Neural crest cell (in vitro differentiated cells): ENCODE results near the gene ZNF324. TPM values are rescaled to one million over a fixed set of nuclear protein-coding genes. Genes with fewer than 3 reads are reported as not detected.
A peak's percentile ranks its signal among the peaks of the same experiment; 100 is the strongest.

Source experiments
- DNase-seq: peaks from one replicate; pipeline ENCODE4 v3.0.0; 2021; ENCODE audit warnings: low read depth, mixed read lengths, low spot score
- H3K27ac Mint-ChIP-seq: one replicate; pipeline ENCODE4 v1.8.0; 2021; ENCODE audit warnings: mild to moderate bottlenecking, mixed read lengths; ENCODE audit not compliant: unreplicated experiment
- H3K27me3 Mint-ChIP-seq: 2 replicates; pipeline ENCODE4 v1.8.0; 2021; ENCODE audit warnings: low read depth, mild to moderate bottlenecking, mixed read lengths
- H3K36me3 Mint-ChIP-seq: 2 replicates; pipeline ENCODE4 v1.8.0; 2021; ENCODE audit warnings: low read depth, mild to moderate bottlenecking, mixed read lengths
- H3K4me1 Mint-ChIP-seq: 2 replicates; pipeline ENCODE4 v1.8.0; 2021; ENCODE audit warnings: mixed read lengths
- H3K4me3 Mint-ChIP-seq: one replicate; pipeline ENCODE4 v1.8.0; 2021; ENCODE audit warnings: mild to moderate bottlenecking, mixed read lengths
- H3K9me3 Mint-ChIP-seq: 2 replicates; pipeline ENCODE4 v1.8.0; 2021; ENCODE audit warnings: mixed read lengths
- CTCF ChIP-seq: fragments of 200-600 bp; sonication (generic); conservative IDR thresholded peaks from 2 replicates; pipeline ENCODE4 v1.5.0; 2021; ENCODE audit warnings: antibody characterized with exemption, mild to moderate bottlenecking
- total RNA-seq: library from RNA; stranded (reverse); gene quantifications from 2 replicates; pipeline ENCODE4 v1.2.1, GENCODE V29; 2021

ZNF324 gene
- total RNA-seq, 1 donor from 2014 or later, result 18.8 TPM

GRCh38 chr19:58510084-58510862 lies 43.4 kb downstream of the ZNF324 start:
- peaks cover 9% of the 10 kb centered on the region for H3K9me3 Mint-ChIP-seq
- no peaks in the 10 kb centered on the region for H3K27me3 Mint-ChIP-seq
- peak overlapping the region; percentile 31 for H3K4me3 Mint-ChIP-seq
- no peak for DNase-seq
- H3K4me1 Mint-ChIP-seq, result peaks cover 16% of the 10 kb centered on the region
- no peak overlapping the region for H3K27ac Mint-ChIP-seq
- H3K36me3 Mint-ChIP-seq, result peaks cover 12% of the 10 kb centered on the region
- no peak for TF ChIP-seq CTCF

DNA sequence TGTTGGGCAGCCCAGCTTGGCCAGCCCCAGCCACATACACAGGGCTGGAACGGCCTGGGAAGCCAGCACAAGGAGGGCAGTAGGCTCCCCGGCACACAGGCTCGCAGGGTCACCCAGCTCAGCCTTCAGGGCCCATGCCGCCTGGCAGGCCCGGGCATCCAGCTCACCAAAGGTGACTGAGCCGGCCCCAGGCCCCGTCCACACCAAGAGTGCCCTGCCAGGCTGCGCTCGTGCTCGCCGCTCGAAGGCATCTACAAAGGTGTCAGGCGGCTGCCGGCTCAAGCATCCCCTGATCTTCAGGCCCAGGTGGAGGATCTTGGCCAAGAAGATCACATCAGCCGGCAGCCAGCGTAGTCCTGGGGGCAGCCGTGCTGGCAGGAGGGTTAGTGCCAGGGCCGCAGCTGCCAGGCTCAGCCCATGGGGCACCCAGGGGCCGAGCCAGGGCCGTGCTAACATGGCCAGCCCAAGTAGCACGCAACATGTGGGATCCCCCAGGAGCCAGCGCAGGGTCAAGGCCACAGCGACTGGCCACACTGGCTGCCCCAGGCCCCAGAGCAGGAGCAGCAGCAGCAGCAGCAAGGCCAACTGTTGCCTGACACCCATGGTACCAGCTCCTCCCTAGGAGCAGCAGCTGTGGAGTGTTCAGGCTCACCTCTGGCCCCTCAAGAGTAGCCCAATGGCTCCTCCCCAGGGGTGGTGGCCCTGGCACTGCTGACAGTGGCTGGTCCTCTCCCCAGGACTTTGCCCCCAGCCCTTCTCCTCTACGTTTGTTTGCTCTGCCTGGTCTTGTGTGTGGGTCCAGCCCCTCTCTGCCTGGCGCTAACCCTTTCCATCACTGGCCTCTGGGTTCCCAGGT lies 44.7 kb downstream of the ZNF324 start, which contains the start of gene SLC27A5:
Gene SLC27A5, minus strand, starts transcription at position 640 of the 856 bp plus-strand sequence. Its CDS starts 37 bp downstream, at position 603.
- no peak within 1 kb of the TSS for H3K27ac Mint-ChIP-seq

DNA sequence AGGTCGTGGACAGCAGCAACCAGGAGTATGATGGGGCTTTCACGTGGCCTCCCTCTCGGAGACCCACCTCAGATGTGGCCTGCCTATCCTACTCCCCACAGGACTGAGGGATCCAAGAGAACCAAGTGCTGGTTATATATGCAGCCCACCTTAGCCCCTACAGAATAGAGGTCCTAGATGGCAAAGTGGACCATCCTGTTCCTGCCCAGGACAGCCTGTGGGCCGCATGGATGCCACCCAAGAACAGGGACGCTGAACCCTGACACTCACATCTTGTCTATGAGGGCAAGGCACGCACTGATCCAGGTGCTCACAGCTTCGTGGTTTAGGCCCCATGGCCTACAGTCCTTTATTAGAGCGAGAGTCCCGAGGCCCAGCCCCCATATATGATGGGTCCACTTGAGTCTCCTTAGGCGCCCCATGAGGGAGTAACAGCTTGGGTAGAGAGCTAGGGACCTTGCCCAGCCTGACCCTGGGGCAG lies 46.4 kb downstream of the ZNF324 start:
- TF ChIP-seq CTCF, result no peak
- no peak for DNase-seq
- peaks cover 26% of the 10 kb centered on the region for H3K4me1 Mint-ChIP-seq
- H3K36me3 Mint-ChIP-seq, result peaks cover 7% of the 10 kb centered on the region
- H3K4me3 Mint-ChIP-seq, result peak overlapping the region; percentile 41
- no peak overlapping the region for H3K27ac Mint-ChIP-seq
- H3K9me3 Mint-ChIP-seq, result no peaks in the 10 kb centered on the region
- H3K27me3 Mint-ChIP-seq, result no peaks in the 10 kb centered on the region

More for the DNA sequence above, 44.7 kb downstream of the ZNF324 start, which contains the start of gene SLC27A5:
- no peak for DNase-seq
- Mint-ChIP-seq H3K4me1 (peaks cover 22% of the 10 kb centered on the region), H3K4me3 (peak within 1 kb of the TSS; percentile 41), H3K36me3 (peaks cover 17% of the 10 kb centered on the region), H3K27me3 (no peaks in the 10 kb centered on the region), H3K9me3 (peaks cover 9% of the 10 kb centered on the region)
- TF ChIP-seq CTCF, result no peak

DNA sequence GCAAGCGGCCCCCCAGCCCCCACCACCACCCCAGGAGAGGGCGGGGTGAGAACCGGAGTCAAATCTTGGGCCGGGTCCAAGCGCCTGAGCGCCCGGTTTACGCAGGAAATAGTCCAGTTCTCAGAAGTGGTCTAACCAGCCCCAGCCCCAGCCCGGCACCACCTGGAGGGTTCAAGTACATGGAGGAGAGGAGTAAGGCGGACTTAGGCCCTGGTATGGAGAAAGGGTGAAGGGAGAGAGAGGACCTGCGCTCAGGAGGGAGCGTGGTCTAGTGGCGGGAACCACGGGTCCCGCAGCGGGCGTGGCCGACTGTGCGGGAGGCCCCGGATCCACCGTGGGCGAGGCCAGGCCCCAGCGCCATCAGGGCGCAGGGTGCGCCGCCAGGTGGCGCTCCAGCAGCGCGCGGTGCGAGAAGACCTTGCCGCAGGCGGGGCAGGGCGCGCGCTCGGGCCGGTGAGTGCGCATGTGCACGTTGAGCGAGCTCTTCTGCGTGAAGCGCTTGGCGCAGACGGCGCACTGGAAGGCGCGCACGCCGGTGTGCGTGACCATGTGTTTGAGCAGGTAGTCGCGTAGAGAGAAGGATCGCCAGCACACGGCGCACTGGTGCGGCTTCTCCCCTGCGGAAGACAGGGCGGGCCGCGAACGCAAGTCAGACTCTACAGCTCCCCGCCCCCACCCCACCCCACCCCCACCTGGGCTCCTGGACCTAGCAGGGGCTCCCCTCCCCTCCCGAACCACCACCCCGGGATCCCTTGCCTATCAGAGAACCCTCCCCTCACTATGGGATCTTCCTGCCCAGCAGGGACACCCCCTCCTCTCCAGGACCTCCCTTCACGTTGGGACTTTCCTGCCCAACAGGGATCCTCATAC lies 47.0 kb downstream of the ZNF324 start:
- TF ChIP-seq CTCF, result peak; percentile 96
- Mint-ChIP-seq H3K27me3 (peaks cover 2% of the 10 kb centered on the region), H3K27ac (peak overlapping the region; percentile 50), H3K9me3 (no peaks in the 10 kb centered on the region), H3K4me1 (peaks cover 32% of the 10 kb centered on the region), H3K36me3 (peaks cover 10% of the 10 kb centered on the region), H3K4me3 (peak overlapping the region; percentile 87)
- DNase-seq, result peak; percentile 92
